Immature natural killer cell (primary cell): ENCODE results near the gene KCNIP4. TPM values are rescaled to one million over a fixed set of nuclear protein-coding genes. Genes with fewer than 3 reads are reported as not detected.

Experiments
- DNase-seq, 3 donors: peaks; one replicate each; pipeline ENCODE4 v3.0.0; 2022; ENCODE audit warnings: mixed read lengths in 1 of 3
- H3K27ac Mint-ChIP-seq, 6 donors: one replicate each; pipeline ENCODE4 v1.8.0; 2020; ENCODE audit warnings: mixed read lengths in 6 of 6, mild to moderate bottlenecking in 5 of 6, inconsistent platforms in 4 of 6, moderate library complexity in 3 of 6
- H3K27me3 Mint-ChIP-seq, 3 donors: one replicate each; pipeline ENCODE4 v1.8.0; 2020 to 2021; ENCODE audit warnings: low read depth in 3 of 3, mild to moderate bottlenecking in 3 of 3, mixed read lengths in 3 of 3, moderate library complexity in 3 of 3, inconsistent platforms in 1 of 3
- H3K36me3 Mint-ChIP-seq, 3 donors: one replicate each; pipeline ENCODE4 v1.8.0; 2020; ENCODE audit warnings: mixed read lengths in 3 of 3, inconsistent platforms in 2 of 3, mild to moderate bottlenecking in 2 of 3
- H3K4me1 Mint-ChIP-seq, 2 donors: one replicate each; pipeline ENCODE4 v1.8.0; 2020; ENCODE audit warnings: inconsistent platforms in 2 of 2, mild to moderate bottlenecking in 2 of 2, mixed read lengths in 2 of 2, moderate library complexity in 1 of 2
- H3K4me3 Mint-ChIP-seq, 5 donors: one replicate each; pipeline ENCODE4 v1.8.0; 2020; ENCODE audit warnings: mild to moderate bottlenecking in 5 of 5, mixed read lengths in 5 of 5, inconsistent platforms in 3 of 5, moderate library complexity in 3 of 5
- H3K9me3 Mint-ChIP-seq, 6 donors: one replicate each; pipeline ENCODE4 v1.8.0; 2020; ENCODE audit warnings: mild to moderate bottlenecking in 6 of 6, mixed read lengths in 6 of 6, inconsistent platforms in 4 of 6, moderate library complexity in 3 of 6
- polyA plus RNA-seq, 3 donors: library from polyadenylated mRNA; unstranded; fragments of 300-500 nt; fragmentation: Illumina TruSeq; gene quantifications; one replicate each; pipeline ENCODE4 v1.2.3, GENCODE V29; 2021

The KCNIP4 gene
- polyA plus RNA-seq, 3 donors from 2014 or later: 0.10 TPM; not detected in 2

- Mint-ChIP-seq H3K4me1 (no peaks in the 10 kb centered on the region), H3K36me3 (no peaks in the 10 kb centered on the region), H3K27me3 (peaks cover 0 to 2% (median 0%) of the 10 kb centered on the region in 3 donors), H3K9me3 (peaks cover 4 to 13% (median 6%) of the 10 kb centered on the region in 6 donors), H3K27ac (no peak overlapping the region), H3K4me3 (no peak overlapping the region)
- DNase-seq: no peak
Observed at GRCh38 chr4:21890231-21890630, 58.3 kb downstream of the KCNIP4 start.

GRCh38 chr4:21888195-21888976 lies 60.2 kb downstream of the KCNIP4 start:
- peaks cover 3 to 15% (median 7%) of the 10 kb centered on the region in 6 donors for H3K9me3 Mint-ChIP-seq
- H3K36me3 Mint-ChIP-seq: no peaks in the 10 kb centered on the region
- H3K4me3 Mint-ChIP-seq: no peak overlapping the region
- DNase-seq: no peak
- no peak overlapping the region for H3K27ac Mint-ChIP-seq
- H3K27me3 Mint-ChIP-seq: peaks cover 0 to 2% (median 0%) of the 10 kb centered on the region in 3 donors
- H3K4me1 Mint-ChIP-seq: no peaks in the 10 kb centered on the region

GRCh38 chr4:21887481-21887880 lies 61.1 kb downstream of the KCNIP4 start:
- H3K4me1 Mint-ChIP-seq: no peaks in the 10 kb centered on the region
- no peak overlapping the region for H3K4me3 Mint-ChIP-seq
- DNase-seq: no peak
- peaks cover 0 to 15% (median 7%) of the 10 kb centered on the region in 6 donors for H3K9me3 Mint-ChIP-seq
- H3K36me3 Mint-ChIP-seq: no peaks in the 10 kb centered on the region
- H3K27ac Mint-ChIP-seq: no peak overlapping the region
- peaks cover 0 to 2% (median 0%) of the 10 kb centered on the region in 3 donors for H3K27me3 Mint-ChIP-seq

- Mint-ChIP-seq H3K36me3 (no peaks in the 10 kb centered on the region), H3K9me3 (peaks cover 0 to 22% (median 11%) of the 10 kb centered on the region in 6 donors), H3K4me3 (no peak overlapping the region), H3K27ac (no peak overlapping the region), H3K4me1 (no peaks in the 10 kb centered on the region), H3K27me3 (no peaks in the 10 kb centered on the region)
- DNase-seq: no peak
Observed at GRCh38 chr4:21885770-21886169, 62.8 kb downstream of the KCNIP4 start.

- H3K4me3 Mint-ChIP-seq: no peak overlapping the region
Observed at GRCh38 chr4:21885241-21885640, 63.3 kb downstream of the KCNIP4 start.

GRCh38 chr4:21884615-21885014 lies 64.0 kb downstream of the KCNIP4 start:
- H3K4me3 Mint-ChIP-seq: no peak overlapping the region
- H3K27me3 Mint-ChIP-seq: no peaks in the 10 kb centered on the region
- DNase-seq: no peak
- H3K36me3 Mint-ChIP-seq: no peaks in the 10 kb centered on the region
- no peak overlapping the region for H3K27ac Mint-ChIP-seq
- peaks cover 0 to 22% (median 10%) of the 10 kb centered on the region in 6 donors for H3K9me3 Mint-ChIP-seq
- H3K4me1 Mint-ChIP-seq: no peaks in the 10 kb centered on the region

More at GRCh38 chr4:21885241-21885640, 63.3 kb downstream of the KCNIP4 start:
- no peak overlapping the region for H3K27ac Mint-ChIP-seq
- H3K9me3 Mint-ChIP-seq: peaks cover 0 to 22% (median 10%) of the 10 kb centered on the region in 6 donors
- no peak for DNase-seq
- no peaks in the 10 kb centered on the region for H3K36me3 Mint-ChIP-seq
- no peaks in the 10 kb centered on the region for H3K4me1 Mint-ChIP-seq
- no peaks in the 10 kb centered on the region for H3K27me3 Mint-ChIP-seq

GRCh38 chr4:21882051-21882839 lies 66.3 kb downstream of the KCNIP4 start:
- no peaks in the 10 kb centered on the region for H3K4me1 Mint-ChIP-seq
- H3K27ac Mint-ChIP-seq: no peak overlapping the region
- H3K36me3 Mint-ChIP-seq: no peaks in the 10 kb centered on the region
- DNase-seq: no peak
- H3K4me3 Mint-ChIP-seq: no peak overlapping the region
- H3K9me3 Mint-ChIP-seq: peaks cover 0 to 18% (median 10%) of the 10 kb centered on the region in 6 donors
- H3K27me3 Mint-ChIP-seq: no peaks in the 10 kb centered on the region

- Mint-ChIP-seq H3K9me3 (peaks cover 0 to 22% (median 3%) of the 10 kb centered on the region in 6 donors), H3K4me1 (no peaks in the 10 kb centered on the region), H3K27ac (no peak overlapping the region), H3K36me3 (no peaks in the 10 kb centered on the region), H3K4me3 (no peak overlapping the region), H3K27me3 (no peaks in the 10 kb centered on the region)
- DNase-seq: no peak
Observed at GRCh38 chr4:21879187-21879586, 69.4 kb downstream of the KCNIP4 start.

GRCh38 chr4:21876711-21877110 lies 71.9 kb downstream of the KCNIP4 start:
- no peak for DNase-seq
- no peak overlapping the region for H3K27ac Mint-ChIP-seq
- peaks cover 0 to 16% (median under 1%) of the 10 kb centered on the region in 6 donors for H3K9me3 Mint-ChIP-seq
- H3K4me3 Mint-ChIP-seq: no peak overlapping the region
- no peaks in the 10 kb centered on the region for H3K36me3 Mint-ChIP-seq
- no peaks in the 10 kb centered on the region for H3K4me1 Mint-ChIP-seq
- no peaks in the 10 kb centered on the region for H3K27me3 Mint-ChIP-seq

GRCh38 chr4:21873145-21873544 lies 75.4 kb downstream of the KCNIP4 start:
- Mint-ChIP-seq H3K27me3 (peaks cover 0 to 3% (median 0%) of the 10 kb centered on the region in 3 donors), H3K27ac (no peak overlapping the region), H3K36me3 (no peaks in the 10 kb centered on the region), H3K4me1 (no peaks in the 10 kb centered on the region), H3K9me3 (peaks cover 0 to 26% (median 0%) of the 10 kb centered on the region in 6 donors), H3K4me3 (no peak overlapping the region)
- DNase-seq: no peak

- Mint-ChIP-seq H3K27ac (no peak overlapping the region), H3K27me3 (peaks cover 0 to 3% (median 0%) of the 10 kb centered on the region in 3 donors), H3K36me3 (no peaks in the 10 kb centered on the region), H3K4me3 (no peak overlapping the region), H3K4me1 (no peaks in the 10 kb centered on the region), H3K9me3 (peaks cover 0 to 26% (median 0%) of the 10 kb centered on the region in 6 donors)
- DNase-seq: no peak
Observed at GRCh38 chr4:21872101-21872500, 76.5 kb downstream of the KCNIP4 start.

- Mint-ChIP-seq H3K36me3 (no peaks in the 10 kb centered on the region), H3K4me1 (no peaks in the 10 kb centered on the region), H3K4me3 (no peak overlapping the region), H3K27ac (no peak overlapping the region), H3K27me3 (peaks cover 0 to 3% (median 0%) of the 10 kb centered on the region in 3 donors), H3K9me3 (peaks cover 0 to 21% (median under 1%) of the 10 kb centered on the region in 6 donors)
- DNase-seq: no peak
Observed at GRCh38 chr4:21869978-21870745, 78.4 kb downstream of the KCNIP4 start.

GRCh38 chr4:21864686-21865085 lies 83.9 kb downstream of the KCNIP4 start:
- Mint-ChIP-seq H3K9me3 (peaks cover 5 to 20% (median 8%) of the 10 kb centered on the region in 6 donors), H3K4me1 (no peaks in the 10 kb centered on the region), H3K36me3 (no peaks in the 10 kb centered on the region), H3K27ac (no peak overlapping the region), H3K4me3 (no peak overlapping the region), H3K27me3 (peaks cover 0 to 6% (median 0%) of the 10 kb centered on the region in 3 donors)
- no peak for DNase-seq
